NCI-H1092 treated with DMSO at 0.1 percent for 48 hours (cell line): ENCODE results near the gene USP2.
"Not testable (repeated sequence)": the region's sequence is repeated elsewhere in the genome, so short reads cannot be mapped to it uniquely, and the experiment has no call there.

Source experiments
- DNase-seq: peaks from one replicate; lab custom pipeline; 2025; lab: John Stamatoyannopoulos, UW

The USP2 gene

GRCh38 chr11:119414321-119414720, 32.8 kb upstream of the USP2 start:
- no peak for DNase-seq

GRCh38 chr11:119412072-119412471, 30.6 kb upstream of the USP2 start:
- no peak for DNase-seq

GRCh38 chr11:119410501-119410900, 29.0 kb upstream of the USP2 start:
- DNase-seq, result no peak

GRCh38 chr11:119409731-119410130, 28.2 kb upstream of the USP2 start:
- DNase-seq, result no peak

- no peak for DNase-seq
Measured at GRCh38 chr11:119406005-119406404, 24.5 kb upstream of the USP2 start.

- not testable (repeated sequence) for DNase-seq
Measured at GRCh38 chr11:119405448-119405847, 24.0 kb upstream of the USP2 start.

- no peak for DNase-seq
Measured at GRCh38 chr11:119404872-119405271, 23.4 kb upstream of the USP2 start.

- no peak for DNase-seq
Measured at GRCh38 chr11:119403021-119403420, 21.5 kb upstream of the USP2 start.

GRCh38 chr11:119402470-119402869, 21.0 kb upstream of the USP2 start:
- no peak for DNase-seq

- no peak for DNase-seq
Measured at GRCh38 chr11:119400860-119401259, 19.4 kb upstream of the USP2 start.

- DNase-seq, result no peak
Measured at GRCh38 chr11:119397740-119398139, 16.2 kb upstream of the USP2 start.

GRCh38 chr11:119396835-119397234, 15.3 kb upstream of the USP2 start:
- no peak for DNase-seq

- no peak for DNase-seq
Measured at GRCh38 chr11:119391275-119391674, 9.8 kb upstream of the USP2 start.

GRCh38 chr11:119389611-119390254, 8.2 kb upstream of the USP2 start:
- no peak for DNase-seq

GRCh38 chr11:119388103-119388502, 6.6 kb upstream of the USP2 start:
- DNase-seq, result no peak

- no peak for DNase-seq
Measured at GRCh38 chr11:119384332-119384731, 2.8 kb upstream of the USP2 start.

- DNase-seq, result not testable (repeated sequence)
Measured at GRCh38 chr11:119382513-119382912, 1.0 kb upstream of the USP2 start.

GRCh38 chr11:119382101-119382500, 611 bp upstream of the USP2 start:
- no peak for DNase-seq

- no peak for DNase-seq
Measured at GRCh38 chr11:119380827-119381180, 686 bp downstream of the USP2 start.

- no peak for DNase-seq
Measured at GRCh38 chr11:119380160-119380826, 1.2 kb downstream of the USP2 start.

- no peak for DNase-seq
Measured at GRCh38 chr11:119378851-119379465, 2.5 kb downstream of the USP2 start.

GRCh38 chr11:119377961-119378667, 3.4 kb downstream of the USP2 start:
- DNase-seq, result no peak
